HG03520 (cell line): ENCODE measurements around the gene SRCIN1.

Experiments
- ATAC-seq: cut with Tn5 transposase; IDR thresholded peaks from one replicate; pipeline ENCODE4 v1.9.1; 2021; ENCODE audit warnings: mild to moderate bottlenecking, moderate library complexity; ENCODE audit not compliant: unreplicated experiment

Gene SRCIN1

DNA sequence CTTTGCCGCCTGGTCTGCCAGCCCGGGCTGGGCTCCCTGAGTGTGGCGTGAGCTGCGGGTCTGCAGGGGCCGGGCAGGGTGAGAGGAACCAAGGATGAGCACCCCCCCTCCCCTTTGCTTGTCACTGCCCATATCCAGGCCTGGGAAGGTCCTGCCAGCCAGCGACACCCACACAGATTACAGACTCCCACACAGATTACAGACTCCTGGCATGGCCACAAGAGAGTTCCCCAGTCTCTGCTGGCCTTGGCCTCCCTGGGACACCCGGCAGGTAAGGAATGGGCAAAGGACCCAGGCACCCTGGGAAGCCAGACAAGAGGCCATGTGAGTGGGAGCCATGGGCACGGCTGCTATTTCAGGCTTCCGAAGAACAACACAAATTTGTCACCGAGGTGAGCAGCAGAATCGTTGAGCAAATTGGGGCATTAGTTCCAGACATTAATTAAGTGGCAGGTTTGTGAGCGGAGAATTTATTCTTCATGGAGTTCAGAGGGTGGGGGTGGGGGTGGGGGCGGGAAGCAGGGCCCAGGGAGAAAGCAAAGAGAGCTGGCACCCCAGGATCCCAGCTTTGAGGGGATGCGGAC, 41.4 kb downstream of the SRCIN1 start:
- no peak for ATAC-seq

DNA sequence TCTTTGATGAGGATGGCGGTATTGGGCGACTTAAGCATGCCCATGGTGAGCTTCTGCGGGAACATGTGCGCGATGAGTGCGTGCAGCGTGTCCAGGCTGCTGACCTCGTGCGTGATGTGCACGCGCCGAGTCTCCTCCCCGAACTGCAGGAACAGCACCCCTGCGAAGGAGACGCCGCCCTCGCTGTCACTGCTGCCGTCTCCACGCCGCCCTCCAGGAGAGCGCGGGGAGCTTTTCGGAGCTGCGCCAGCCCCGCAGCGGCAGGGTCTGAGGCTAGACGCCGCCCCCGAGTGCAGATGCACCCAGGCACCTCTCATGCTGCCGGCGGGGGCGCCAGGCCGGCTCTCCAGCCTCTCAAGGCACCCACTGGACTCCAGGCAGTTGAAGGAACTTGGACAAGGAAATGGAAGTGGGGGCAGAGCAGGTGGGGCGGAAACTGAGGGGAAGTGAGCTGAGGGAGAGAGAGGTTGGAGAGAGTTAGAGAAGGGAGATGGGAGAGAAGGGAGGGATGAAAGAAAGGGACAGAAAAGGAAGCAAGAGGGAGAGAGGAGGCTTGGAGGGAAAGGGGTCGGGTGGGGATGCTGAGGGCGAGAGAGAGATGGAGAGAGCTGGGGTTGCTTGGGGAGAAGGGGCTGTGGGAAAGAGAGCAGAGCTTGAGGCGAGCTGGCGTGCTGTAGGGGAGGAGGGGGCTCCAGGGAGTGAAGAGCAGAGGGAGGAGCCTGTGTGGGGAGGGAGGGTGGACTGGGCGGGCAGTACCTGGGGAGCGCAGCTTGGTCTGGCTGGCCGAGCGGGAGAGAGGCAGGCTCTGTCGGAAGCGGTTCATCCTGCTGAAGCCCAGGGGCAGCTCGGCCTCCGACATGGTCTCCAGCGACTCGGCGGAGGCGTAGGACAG, 42.1 kb downstream of the SRCIN1 start:
- ATAC-seq: no peak

- ATAC-seq: no peak
Measured at GRCh38 chr17:38562903-38563302, 42.8 kb downstream of the SRCIN1 start.

GRCh38 chr17:38562215-38562569, 43.6 kb downstream of the SRCIN1 start:
- ATAC-seq: no peak

- no peak for ATAC-seq
Measured at GRCh38 chr17:38561416-38562214, 44.1 kb downstream of the SRCIN1 start.

DNA sequence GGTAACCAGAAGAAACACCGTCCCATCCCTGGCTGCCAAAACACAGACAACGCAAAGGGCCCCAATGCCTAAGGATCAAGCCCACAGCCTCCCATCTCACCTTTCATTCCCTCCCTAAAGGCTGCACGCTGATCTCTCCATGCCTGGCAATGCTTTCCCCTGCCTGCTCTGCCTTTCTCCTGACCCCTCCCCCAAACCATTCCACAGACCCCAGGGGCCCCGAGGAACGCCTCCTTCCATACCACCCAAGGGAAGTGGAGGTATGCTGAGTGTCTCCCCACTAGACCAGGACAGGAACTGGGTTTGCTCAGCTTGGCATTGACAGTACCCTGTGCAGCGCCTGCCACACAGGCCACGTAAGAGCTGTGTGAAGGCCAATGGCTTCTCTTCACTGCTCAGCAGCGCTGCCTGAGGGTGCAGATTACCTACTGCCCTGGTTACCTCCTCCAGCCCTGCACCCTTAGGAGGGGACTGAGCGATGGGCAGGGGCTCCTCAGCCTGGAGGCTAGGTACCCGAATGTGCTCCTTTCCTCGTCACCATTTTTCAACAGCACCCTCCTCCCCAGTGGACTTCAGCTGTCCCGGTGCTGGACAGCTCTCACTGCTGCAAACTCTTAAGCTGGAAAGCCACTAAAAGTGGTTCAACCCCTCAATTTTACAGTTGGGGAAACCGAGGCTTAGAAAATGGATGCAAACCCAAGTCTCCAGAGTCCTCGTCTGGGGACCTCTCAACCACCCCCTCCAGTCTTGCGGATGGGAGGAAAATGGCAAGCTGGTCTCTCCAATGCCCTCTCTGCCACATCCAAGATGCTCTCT, 45.0 kb downstream of the SRCIN1 start:
- no peak for ATAC-seq

DNA sequence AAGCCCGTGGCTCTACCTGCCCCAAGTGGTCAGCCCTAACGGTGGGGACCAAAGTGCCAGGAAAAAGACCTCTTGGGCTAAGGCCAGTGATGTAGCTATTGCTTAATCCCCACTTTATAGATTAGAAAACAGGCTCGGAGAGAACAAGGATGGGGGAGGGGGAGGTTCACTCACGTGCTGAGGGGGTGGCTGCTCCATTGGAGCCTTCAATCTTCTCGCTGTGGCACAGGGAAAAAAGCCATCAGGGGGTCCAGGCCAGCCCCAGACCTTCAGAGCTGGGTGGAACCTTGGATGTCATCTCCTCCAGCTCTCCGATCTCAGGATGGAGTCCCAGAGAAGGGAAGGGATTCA, 45.9 kb downstream of the SRCIN1 start:
- no peak for ATAC-seq

DNA sequence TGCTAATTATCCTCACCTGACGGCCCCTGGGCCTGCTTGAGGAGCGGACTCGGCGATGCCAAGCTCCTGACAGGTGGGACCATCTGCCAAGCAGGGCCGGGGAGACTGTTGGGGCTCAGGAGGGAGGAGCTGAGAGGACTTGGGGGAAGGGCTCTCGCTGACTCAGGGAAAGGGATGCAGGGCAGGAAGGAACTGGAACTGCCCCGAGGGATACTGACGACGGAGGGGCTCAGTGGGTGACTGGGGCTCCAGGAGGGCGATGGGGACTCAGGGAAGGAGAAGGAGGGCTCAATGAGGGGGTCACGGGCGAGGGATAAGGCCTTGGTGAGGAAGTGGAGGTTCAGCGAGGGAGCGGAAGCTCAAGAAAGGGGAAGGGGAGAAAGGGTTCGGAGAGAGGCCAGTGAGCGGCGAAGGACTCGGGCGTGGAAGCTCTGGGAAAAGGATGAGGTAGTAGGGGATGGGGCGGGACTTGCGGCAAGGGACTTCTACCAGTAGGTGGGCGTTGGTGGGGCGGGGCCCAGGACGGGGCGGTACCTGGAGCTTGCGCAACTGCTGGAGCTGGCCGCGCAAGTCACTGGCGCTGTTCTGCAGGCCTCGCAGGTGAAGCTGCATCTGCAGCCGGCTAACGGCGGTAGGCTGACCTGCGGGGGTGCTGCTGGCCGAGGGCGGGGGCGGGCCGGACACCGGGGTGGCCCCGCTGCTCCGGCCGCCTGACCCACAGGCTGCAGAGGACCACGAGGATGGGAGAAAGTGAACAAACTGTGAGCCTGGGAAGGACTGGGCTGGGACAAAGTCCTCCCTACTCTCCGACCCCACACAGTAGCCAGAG, 46.5 kb downstream of the SRCIN1 start:
- ATAC-seq: peak; percentile 67

DNA sequence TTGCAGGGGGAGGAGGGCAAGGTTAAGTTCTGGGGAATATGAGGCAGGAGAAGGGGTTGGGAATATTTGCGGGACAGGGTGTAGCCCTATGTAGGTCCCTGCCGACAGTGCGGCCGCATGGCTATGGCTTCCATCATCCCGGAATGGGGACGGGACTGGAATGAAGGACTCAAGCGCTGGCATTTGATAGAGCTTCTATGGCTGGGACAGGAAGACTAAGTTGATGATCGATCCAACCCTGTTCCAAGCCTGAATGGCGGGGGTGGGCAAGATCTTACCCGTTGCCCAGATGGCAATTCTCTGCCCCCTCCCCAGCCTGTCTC, 47.1 kb downstream of the SRCIN1 start:
- ATAC-seq: no peak

DNA sequence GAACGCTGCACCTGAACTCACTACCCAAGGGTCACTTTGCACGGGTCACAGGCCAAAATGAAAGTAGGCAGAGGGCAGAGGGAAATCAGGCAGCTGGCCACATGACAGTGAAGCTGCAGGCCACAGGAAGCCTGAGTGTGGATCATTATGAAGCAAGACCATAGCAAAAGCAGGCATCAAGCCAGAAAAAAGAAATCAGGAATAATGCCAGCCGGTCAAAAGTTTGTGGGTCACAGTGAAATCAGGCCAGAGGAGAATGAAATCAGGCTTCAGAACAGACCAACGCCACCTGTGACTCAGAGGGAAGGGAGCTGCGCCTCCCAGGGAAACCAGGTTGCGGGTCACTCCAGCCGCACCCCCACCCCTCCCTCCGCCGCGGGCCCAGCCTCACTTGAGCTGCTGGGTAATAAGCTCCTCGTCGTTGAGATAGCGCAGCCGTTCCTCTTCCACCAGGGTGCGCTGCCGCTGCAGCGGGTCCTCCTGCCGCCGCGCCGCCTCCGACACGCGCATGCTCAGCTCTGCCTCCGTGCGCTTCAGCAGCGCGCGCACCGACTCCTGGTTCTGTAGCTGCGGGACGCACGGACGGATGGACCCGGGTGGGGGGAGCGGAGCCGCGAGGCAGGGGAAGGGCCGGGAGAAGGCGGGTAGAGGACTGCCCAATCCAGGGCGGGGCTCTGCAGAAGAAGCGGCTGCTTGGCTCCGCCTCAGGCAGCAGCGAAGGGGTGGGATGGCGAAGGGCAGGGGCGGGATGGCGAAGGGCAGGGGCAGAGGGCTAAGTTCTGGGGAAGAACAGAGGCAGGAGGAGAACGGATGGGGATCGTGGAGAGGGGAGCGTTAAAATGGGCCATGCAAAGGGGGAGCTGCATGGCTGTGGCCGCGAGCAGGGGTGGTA, 47.7 kb downstream of the SRCIN1 start:
- ATAC-seq: no peak

- no peak for ATAC-seq
Measured at GRCh38 chr17:38557396-38557795, 48.4 kb downstream of the SRCIN1 start.

GRCh38 chr17:38556239-38556638, 49.5 kb downstream of the SRCIN1 start:
- no peak for ATAC-seq

DNA sequence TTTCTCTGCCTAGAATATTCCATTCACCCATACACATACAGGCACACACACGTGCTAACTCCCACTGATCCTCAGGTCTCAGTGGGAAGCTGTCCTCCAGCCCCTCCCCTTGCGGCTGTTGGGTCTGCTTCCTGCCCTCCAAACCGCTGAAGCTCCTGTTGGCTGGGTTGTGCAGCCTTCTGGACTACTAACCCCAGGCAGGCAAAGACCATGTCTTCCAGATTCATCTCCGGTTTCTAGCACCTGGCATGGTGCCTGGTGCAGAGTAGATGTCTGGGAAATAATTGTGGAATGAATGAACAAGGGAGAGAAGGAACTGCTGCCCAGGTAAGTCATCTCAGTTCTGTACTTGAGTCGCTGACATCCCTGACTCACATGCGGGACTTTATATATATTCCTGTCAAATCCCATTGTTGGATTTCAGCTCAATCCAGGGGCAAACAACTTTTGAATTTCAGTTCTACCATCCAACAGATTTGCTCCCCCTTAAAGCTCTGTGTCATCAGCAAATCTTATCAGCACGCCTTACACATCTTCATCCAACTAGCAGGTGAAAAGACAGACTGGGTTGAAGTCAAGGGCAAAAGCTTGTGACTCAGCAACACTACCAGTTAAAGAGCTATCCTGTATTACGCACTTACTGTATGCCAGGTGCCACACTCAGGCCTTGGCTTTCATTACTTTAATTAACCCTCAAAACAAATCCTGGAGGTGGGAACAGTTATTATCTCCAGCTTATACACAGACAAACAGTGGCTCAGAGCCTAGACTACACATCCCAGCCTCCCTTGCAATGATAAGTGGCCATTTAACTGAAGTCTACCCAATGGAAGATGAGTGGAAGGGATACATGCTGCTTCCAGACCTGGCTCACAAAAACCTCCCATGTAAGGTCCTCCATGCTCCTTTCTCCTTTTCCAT, 51.1 kb downstream of the SRCIN1 start:
- no peak for ATAC-seq

DNA sequence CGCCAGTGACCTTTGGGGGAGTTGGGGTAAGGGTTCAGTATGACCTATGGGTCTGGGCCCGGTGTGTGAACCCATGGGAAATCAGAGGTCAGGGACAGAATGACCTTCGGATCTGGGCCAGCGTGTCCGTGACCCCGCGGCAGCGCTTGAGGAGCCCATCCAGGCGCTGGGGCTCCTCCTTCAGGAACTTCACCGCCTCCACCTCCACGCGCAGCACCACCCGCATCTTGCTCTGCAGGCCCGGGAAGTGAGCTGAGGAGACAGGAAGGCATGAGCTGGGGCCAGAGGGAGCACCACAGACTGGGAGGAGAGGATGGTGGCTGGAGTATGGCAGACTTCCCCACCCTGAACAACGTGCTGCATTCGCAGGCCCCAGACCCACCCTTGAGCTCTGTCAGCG, 53.4 kb downstream of the SRCIN1 start:
- ATAC-seq: no peak

GRCh38 chr17:38551121-38551520, 54.6 kb downstream of the SRCIN1 start:
- no peak for ATAC-seq

- ATAC-seq: no peak
Measured at GRCh38 chr17:38550661-38551060, 55.1 kb downstream of the SRCIN1 start.

DNA sequence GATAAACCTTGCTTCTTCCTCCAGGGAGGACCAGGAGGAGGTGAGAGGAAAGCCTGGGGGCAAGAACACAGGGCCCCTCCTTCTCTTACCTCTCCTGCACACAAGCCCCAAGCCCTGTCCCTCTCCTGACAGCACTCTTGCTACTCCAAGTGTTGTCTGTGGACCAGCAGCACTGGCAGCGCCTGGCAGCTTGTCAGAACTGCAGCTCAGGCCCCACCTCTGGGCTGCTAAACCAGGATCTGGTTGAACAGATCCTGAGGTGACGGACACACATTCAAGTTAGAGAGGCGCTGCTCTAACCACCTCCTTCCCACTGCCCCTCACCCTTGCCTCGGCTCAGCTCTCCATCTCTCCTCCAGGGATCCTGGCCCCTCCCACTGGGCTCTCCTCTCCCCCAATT, 56.5 kb downstream of the SRCIN1 start:
- ATAC-seq: no peak

DNA sequence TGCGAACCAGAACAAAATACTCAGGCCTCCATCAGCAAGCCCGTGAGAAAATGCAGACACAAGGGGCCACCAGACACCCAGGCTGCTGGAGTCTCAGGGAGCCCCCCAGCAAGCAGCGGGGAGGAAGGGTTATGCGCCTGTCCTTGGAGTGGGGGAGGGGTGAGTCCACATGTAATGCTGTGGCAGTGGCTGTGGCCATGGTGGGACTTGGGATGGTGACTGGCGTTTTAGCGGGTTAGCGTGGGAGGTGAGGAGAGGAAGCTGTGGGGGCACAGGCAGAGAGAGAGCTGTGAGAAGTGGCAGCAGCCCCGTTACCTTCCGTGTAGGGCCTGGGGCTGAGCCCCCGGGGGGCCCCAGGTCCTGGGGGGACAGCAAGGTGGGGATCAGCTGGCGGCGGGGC, 58.3 kb downstream of the SRCIN1 start:
- ATAC-seq: no peak
